Tibial nerve (tissue), 4 donors: ENCODE results near the gene ST6GALNAC1. TPM values are rescaled to one million over a fixed set of nuclear protein-coding genes. Genes with fewer than 3 reads are reported as not detected.

ENCODE experiments used
- DNase-seq, 2 donors: peaks; one replicate each; pipeline ENCODE4 v3.0.0-alpha.2; 2019; ENCODE audit warnings: low spot score in 2 of 2
- H3K27ac ChIP-seq, 4 donors: fragments of 200-600 bp; sonication (generic) in 3 of 4; one replicate each; pipeline ENCODE4 v1.5.1; 2017 to 2019; ENCODE audit warnings: mild to moderate bottlenecking in 1 of 4
- H3K27me3 ChIP-seq, 2 donors: fragments of 200-600 bp; sonication (generic) in 1 of 2; one replicate each; pipeline versions ENCODE4 v1.5.1 to v1.6.0; 2017 to 2019
- H3K36me3 ChIP-seq, 3 donors: fragments of 200-600 bp; sonication (generic); one replicate each; pipeline ENCODE4 v1.5.1; 2018 to 2019
- H3K4me1 ChIP-seq, 4 donors: fragments of 200-600 bp; sonication (generic) in 3 of 4; one replicate each; pipeline ENCODE4 v1.5.1; 2017 to 2019
- H3K4me3 ChIP-seq, 4 donors: fragments of 200-600 bp; sonication (generic) in 3 of 4; one replicate each; pipeline ENCODE4 v1.5.1; 2017 to 2019; ENCODE audit warnings: mild to moderate bottlenecking in 1 of 4, moderate library complexity in 1 of 4
- H3K9me3 ChIP-seq, 4 donors: fragments of 200-600 bp; sonication (generic) in 3 of 4; one replicate each; pipeline ENCODE4 v1.5.1; 2017 to 2019
- EP300 ChIP-seq, 2 donors: sonication (generic); formaldehyde crosslinking; IDR thresholded peaks; one replicate each; pipeline ENCODE4 v1.6.1; 2017; ENCODE audit warnings: antibody characterized with exemption in 2 of 2, mild to moderate bottlenecking in 1 of 2
- POLR2A ChIP-seq, 2 donors: fragments of 450-650 bp; IDR thresholded peaks; one replicate each; pipeline ENCODE4 v1.6.1; 2017; ENCODE audit warnings: antibody characterized with exemption in 2 of 2, mild to moderate bottlenecking in 2 of 2, moderate library complexity in 2 of 2
- WGBS, 2 donors: methylation state at CpG; one replicate each; pipeline ENCODE4 v1.1.5; 2018; 5-methylcytosine and 5-hydroxymethylcytosine counted together
- total RNA-seq, 4 donors: library from RNA; depleted of rRNA; stranded (reverse); fragments of >200 nt; gene quantifications; one replicate each; pipeline ENCODE4 v1.1.0, GENCODE V29; 2016
- TF ChIP-seq, protein P1 (sequence below), 5 experiments: fragments of 200-600 bp in 3 of 5; fragments of 450-650 bp in 2 of 5; sonication (generic) in 3 of 5; IDR thresholded peaks; one replicate each; pipeline ENCODE4 v1.5.1; 2016 to 2019; ENCODE audit warnings: antibody characterized with exemption in 5 of 5, mild to moderate bottlenecking in 3 of 5, moderate library complexity in 2 of 5

The ST6GALNAC1 gene
- total RNA-seq, 4 donors from 2014 or later, result 2.4 to 13.8 (median 7.4) TPM

DNA sequence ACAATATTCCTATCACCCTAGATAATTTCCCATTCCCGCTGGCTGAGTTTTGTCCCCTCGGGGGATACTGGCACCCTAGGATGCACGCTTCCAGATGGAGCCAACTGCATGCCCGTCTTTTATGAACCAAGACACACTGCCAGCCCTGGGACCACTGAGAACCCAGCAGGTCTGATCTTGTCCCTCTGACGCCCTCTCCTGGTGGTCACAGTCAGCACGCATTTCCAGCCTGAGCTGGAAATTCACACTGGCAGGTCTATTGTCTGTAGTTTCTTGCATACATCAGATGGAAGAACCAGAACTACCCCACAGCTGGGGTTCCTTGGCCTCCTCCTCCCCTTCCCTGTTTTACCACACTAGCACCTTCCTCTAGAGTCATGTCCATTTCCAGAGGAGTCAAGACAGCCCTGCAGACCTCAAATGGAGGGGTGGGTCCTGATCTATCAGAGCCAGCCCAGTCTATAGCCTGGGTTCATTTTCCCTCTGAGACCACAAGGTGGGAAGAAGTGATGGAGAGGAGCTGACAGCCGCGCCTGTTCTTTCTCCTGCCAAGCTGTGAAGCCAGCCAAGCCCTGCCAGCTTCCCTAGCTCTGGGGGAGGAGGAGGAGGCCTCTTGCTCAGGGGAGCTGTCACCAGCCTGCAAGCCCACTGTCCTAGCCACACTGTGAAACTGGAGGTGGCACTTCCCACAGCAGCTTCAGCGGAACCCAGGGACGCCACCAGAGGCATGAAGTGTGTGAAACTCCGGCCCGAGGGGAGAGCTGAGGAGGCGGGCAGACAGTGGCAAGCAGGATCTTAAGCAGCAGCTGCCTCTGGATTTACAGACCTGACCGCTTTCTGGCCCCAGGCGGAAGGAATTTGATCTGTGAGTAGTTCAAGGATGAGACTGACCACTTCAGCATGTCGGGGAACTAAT is 37.9 kb upstream of the ST6GALNAC1 start:
- WGBS, 2 donors, result 30 to 57% methylated on average over 14 to 16 of the region's 16 CpGs
- peak overlapping the region in 2 of 4 donors; percentile 68 to 69 for H3K27ac ChIP-seq

DNA sequence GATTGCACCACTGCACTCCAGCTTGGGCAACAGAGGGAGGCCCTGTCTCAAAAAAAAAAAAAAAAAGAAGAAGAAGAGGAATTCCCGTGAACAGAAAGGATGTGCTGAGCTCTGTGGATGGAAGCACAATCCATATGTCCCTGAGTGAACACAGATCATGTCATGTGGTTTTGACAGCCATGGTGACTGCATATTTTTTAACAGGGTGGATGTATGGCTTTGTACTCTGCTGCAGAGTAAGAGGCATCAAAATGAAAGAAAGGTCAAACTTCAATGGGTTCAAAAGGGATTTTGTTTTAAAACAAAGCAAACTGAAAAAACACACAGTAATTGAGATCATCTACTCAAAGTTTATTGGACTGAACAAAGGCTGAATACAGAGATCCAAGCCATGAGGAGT is 35.7 kb upstream of the ST6GALNAC1 start:
- Histone ChIP-seq H3K36me3 (peaks cover 0 to 62% (median 0%) of the 10 kb centered on the region in 3 donors), H3K27me3 (no peaks in the 10 kb centered on the region), H3K4me3 (no peak overlapping the region), H3K9me3 (no peaks in the 10 kb centered on the region), H3K4me1 (peaks cover 0 to 34% (median 10%) of the 10 kb centered on the region in 4 donors), H3K27ac (no peak overlapping the region)
- DNase-seq, result no peak
- 51 to 52% methylated on average over 1 of the region's 1 CpG for WGBS, 2 donors
- TF ChIP-seq, protein P1, sequence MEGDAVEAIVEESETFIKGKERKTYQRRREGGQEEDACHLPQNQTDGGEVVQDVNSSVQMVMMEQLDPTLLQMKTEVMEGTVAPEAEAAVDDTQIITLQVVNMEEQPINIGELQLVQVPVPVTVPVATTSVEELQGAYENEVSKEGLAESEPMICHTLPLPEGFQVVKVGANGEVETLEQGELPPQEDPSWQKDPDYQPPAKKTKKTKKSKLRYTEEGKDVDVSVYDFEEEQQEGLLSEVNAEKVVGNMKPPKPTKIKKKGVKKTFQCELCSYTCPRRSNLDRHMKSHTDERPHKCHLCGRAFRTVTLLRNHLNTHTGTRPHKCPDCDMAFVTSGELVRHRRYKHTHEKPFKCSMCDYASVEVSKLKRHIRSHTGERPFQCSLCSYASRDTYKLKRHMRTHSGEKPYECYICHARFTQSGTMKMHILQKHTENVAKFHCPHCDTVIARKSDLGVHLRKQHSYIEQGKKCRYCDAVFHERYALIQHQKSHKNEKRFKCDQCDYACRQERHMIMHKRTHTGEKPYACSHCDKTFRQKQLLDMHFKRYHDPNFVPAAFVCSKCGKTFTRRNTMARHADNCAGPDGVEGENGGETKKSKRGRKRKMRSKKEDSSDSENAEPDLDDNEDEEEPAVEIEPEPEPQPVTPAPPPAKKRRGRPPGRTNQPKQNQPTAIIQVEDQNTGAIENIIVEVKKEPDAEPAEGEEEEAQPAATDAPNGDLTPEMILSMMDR (IDR thresholded peaks at IDR 0.05), result no peak
- TF ChIP-seq POLR2A (IDR thresholded peaks at IDR 0.05), result no peak

More for the DNA sequence above, 37.9 kb upstream of the ST6GALNAC1 start:
- Histone ChIP-seq H3K27me3 (no peaks in the 10 kb centered on the region), H3K4me1 (peaks cover 0 to 54% (median 12%) of the 10 kb centered on the region in 4 donors), H3K36me3 (peaks cover 0 to 70% (median 0%) of the 10 kb centered on the region in 3 donors), H3K4me3 (no peak overlapping the region), H3K9me3 (no peaks in the 10 kb centered on the region)
- DNase-seq, result peak; percentile 60 to 73
- TF ChIP-seq POLR2A (IDR thresholded peaks at IDR 0.05) (no peak), EP300 (IDR thresholded peaks at IDR 0.05) (no peak)
- TF ChIP-seq, protein P1 (IDR thresholded peaks at IDR 0.05), result peak; percentile 64 to 78 (median 74)

DNA sequence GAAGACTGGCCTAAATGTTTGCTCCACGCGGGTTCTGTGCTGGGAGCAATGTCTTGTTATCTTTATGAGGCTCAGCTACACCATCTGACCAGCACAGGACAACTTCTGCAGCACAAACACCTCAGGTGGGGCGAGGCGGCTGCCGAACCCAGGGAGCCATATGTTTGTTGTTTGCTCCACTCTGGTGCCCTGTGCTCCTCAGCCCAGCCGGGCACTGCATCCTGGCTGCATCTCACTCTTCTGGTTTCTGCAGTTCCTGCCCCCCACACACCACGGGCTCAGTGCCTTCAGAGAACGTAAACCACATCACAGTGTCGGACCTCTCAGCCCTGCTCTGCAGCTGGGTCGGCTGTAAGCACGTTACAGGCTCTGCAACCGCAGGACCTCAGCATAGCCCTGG is 34.8 kb upstream of the ST6GALNAC1 start:
- Histone ChIP-seq H3K4me1 (peaks cover 0 to 25% (median 10%) of the 10 kb centered on the region in 4 donors), H3K4me3 (no peak overlapping the region), H3K9me3 (no peaks in the 10 kb centered on the region), H3K36me3 (peaks cover 0 to 54% (median 0%) of the 10 kb centered on the region in 3 donors), H3K27me3 (no peaks in the 10 kb centered on the region), H3K27ac (no peak overlapping the region)
- no peak for DNase-seq
- TF ChIP-seq, protein P1 (IDR thresholded peaks at IDR 0.05), result no peak
- no peak for TF ChIP-seq EP300 (IDR thresholded peaks at IDR 0.05)
- no peak for TF ChIP-seq POLR2A (IDR thresholded peaks at IDR 0.05)
- WGBS, 2 donors, result 81% methylated on average over 12 of the region's 12 CpGs

DNA sequence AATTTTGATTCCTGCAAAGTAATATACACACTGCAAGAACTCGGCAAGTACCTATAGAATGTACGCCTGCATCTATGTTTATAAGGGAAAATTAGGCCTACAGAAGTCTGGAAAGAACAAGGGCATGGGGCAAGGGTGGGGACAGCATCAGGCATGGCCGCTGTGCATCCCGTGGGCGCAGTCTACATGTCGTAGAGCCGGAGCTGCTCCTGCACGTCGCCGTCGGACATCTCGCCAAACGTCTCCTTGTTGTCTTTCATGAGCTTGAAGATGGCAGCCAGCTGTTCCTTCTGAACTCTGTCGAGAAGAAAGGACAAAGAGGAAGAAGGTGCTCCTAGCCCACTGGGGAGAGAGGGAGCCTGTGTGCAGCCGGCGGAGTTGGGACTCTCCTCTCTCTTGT is 33.8 kb upstream of the ST6GALNAC1 start:
- 88 to 90% methylated on average over 16 of the region's 16 CpGs for WGBS, 2 donors
- TF ChIP-seq, protein P1 (IDR thresholded peaks at IDR 0.05), result no peak
- TF ChIP-seq EP300 (IDR thresholded peaks at IDR 0.05) (no peak), POLR2A (IDR thresholded peaks at IDR 0.05) (no peak)
- no peak for DNase-seq
- peaks cover 0 to 20% (median 9%) of the 10 kb centered on the region in 4 donors for H3K4me1 ChIP-seq
- peaks cover 0 to 44% (median 0%) of the 10 kb centered on the region in 3 donors for H3K36me3 ChIP-seq
- H3K9me3 ChIP-seq, result no peaks in the 10 kb centered on the region
- no peak overlapping the region for H3K27ac ChIP-seq
- no peaks in the 10 kb centered on the region for H3K27me3 ChIP-seq
- no peak overlapping the region for H3K4me3 ChIP-seq

DNA sequence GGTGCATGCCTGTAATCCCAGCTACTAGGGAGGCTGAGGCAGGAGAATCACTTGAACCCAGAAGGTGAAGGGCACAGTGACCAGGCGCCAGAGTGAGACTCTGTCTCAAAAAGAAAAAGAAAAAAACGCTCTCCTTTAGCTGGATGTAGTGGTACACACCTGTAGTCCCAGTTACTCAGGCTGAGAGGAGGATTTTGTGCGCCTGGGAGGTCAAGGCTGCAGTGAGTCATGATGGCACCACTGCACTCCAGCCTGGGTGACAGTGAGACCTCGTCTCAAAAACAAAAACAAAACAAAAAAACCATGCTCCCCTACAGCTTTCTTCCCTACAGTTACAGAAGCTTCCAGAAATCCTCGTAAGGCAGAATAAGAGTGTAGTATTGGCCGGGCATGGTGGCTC is 33.1 kb upstream of the ST6GALNAC1 start:
- no peaks in the 10 kb centered on the region for H3K9me3 ChIP-seq
- WGBS, 2 donors, result 86 to 91% methylated on average over 6 of the region's 6 CpGs
- peaks cover 0 to 16% (median 5%) of the 10 kb centered on the region in 4 donors for H3K4me1 ChIP-seq
- H3K27me3 ChIP-seq, result no peaks in the 10 kb centered on the region
- no peak overlapping the region for H3K27ac ChIP-seq
- peaks cover 0 to 38% (median 0%) of the 10 kb centered on the region in 3 donors for H3K36me3 ChIP-seq
- no peak overlapping the region for H3K4me3 ChIP-seq
- DNase-seq, result no peak
- TF ChIP-seq POLR2A (IDR thresholded peaks at IDR 0.05), result no peak
- TF ChIP-seq EP300 (IDR thresholded peaks at IDR 0.05), result no peak
- TF ChIP-seq, protein P1 (IDR thresholded peaks at IDR 0.05), result no peak
